ENCODE measurements around the gene CGB7.

DNA sequence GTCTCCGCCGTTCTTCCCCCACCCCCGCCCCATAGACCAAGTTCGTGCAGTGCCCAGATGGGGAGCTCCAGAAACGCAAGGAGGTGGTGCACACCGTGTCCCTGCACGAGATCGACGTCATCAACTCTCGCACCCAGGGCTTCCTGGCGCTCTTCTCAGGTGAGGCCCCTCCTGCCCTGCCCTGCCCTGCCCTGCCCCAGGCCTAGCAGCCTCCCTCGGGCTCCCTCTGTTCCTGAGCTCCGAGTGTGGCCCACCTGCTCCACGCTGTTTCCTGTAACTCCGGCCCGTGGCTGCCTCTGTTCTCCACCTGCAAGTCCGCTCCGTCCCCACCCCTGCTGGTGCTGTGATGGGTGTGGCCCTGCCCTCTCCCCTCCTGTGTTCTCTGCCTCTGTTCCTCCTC is 47.1 kb downstream of the CGB7 start:
- TF ChIP-seq, protein P1, sequence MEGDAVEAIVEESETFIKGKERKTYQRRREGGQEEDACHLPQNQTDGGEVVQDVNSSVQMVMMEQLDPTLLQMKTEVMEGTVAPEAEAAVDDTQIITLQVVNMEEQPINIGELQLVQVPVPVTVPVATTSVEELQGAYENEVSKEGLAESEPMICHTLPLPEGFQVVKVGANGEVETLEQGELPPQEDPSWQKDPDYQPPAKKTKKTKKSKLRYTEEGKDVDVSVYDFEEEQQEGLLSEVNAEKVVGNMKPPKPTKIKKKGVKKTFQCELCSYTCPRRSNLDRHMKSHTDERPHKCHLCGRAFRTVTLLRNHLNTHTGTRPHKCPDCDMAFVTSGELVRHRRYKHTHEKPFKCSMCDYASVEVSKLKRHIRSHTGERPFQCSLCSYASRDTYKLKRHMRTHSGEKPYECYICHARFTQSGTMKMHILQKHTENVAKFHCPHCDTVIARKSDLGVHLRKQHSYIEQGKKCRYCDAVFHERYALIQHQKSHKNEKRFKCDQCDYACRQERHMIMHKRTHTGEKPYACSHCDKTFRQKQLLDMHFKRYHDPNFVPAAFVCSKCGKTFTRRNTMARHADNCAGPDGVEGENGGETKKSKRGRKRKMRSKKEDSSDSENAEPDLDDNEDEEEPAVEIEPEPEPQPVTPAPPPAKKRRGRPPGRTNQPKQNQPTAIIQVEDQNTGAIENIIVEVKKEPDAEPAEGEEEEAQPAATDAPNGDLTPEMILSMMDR (IDR thresholded peaks at IDR 0.05): no peak
- TF ChIP-seq EP300 (IDR thresholded peaks at IDR 0.05) (no peak), POLR2A (IDR thresholded peaks at IDR 0.05) (no peak), POLR2AphosphoS5 (IDR thresholded peaks at IDR 0.05) (no peak)

Measured in suprapubic skin (tissue), 4 donors.